GM19372 (cell line): ENCODE data around the gene FAM50A.
"Not testable (repeated sequence)": the region's sequence is repeated elsewhere in the genome, so short reads cannot be mapped to it uniquely, and the experiment has no call there.

Experiments
- ATAC-seq: cut with Tn5 transposase; IDR thresholded peaks from one replicate; pipeline ENCODE4 v1.9.1; 2021; ENCODE audit warnings: mild to moderate bottlenecking, low read depth, moderate library complexity; ENCODE audit not compliant: unreplicated experiment

The FAM50A gene

GRCh38 chrX:154481911-154482601 lies 38.1 kb downstream of the FAM50A start:
- no peak for ATAC-seq

- ATAC-seq: no peak
Measured at GRCh38 chrX:154482786-154483185, 38.8 kb downstream of the FAM50A start.

GRCh38 chrX:154483325-154483724 lies 39.4 kb downstream of the FAM50A start:
- no peak for ATAC-seq

GRCh38 chrX:154484255-154485149 lies 40.6 kb downstream of the FAM50A start:
- no peak for ATAC-seq

GRCh38 chrX:154485150-154486051 lies 41.5 kb downstream of the FAM50A start:
- ATAC-seq: no peak

- no peak for ATAC-seq
Measured at GRCh38 chrX:154486052-154486395, 42.1 kb downstream of the FAM50A start.

GRCh38 chrX:154486396-154487207 lies 42.7 kb downstream of the FAM50A start, which contains the start of gene UBL4A:
TSS of gene UBL4A (minus strand) at chrX:154486615. CDS start at chrX:154486584, 31 bp downstream.
- ATAC-seq: peak; percentile 38

GRCh38 chrX:154487518-154488290 lies 43.8 kb downstream of the FAM50A start:
- ATAC-seq: no peak

GRCh38 chrX:154488336-154489075 lies 44.6 kb downstream of the FAM50A start:
- ATAC-seq: no peak

- ATAC-seq: no peak
Measured at GRCh38 chrX:154489182-154489581, 45.2 kb downstream of the FAM50A start.

- peak; percentile 21 for ATAC-seq
Measured at GRCh38 chrX:154490021-154490413, 46.1 kb downstream of the FAM50A start.

GRCh38 chrX:154490414-154491083 lies 46.6 kb downstream of the FAM50A start, which contains the start of gene SLC10A3:
TSS of gene SLC10A3 (minus strand) at chrX:154490629. CDS start at chrX:154488940, 1,689 bp downstream.
- ATAC-seq: peak; percentile 77

GRCh38 chrX:154494715-154495114 lies 50.8 kb downstream of the FAM50A start:
- no peak for ATAC-seq

- no peak for ATAC-seq
Measured at GRCh38 chrX:154495472-154495922, 51.6 kb downstream of the FAM50A start.

GRCh38 chrX:154496591-154497137 lies 52.7 kb downstream of the FAM50A start:
- ATAC-seq: not testable (repeated sequence)
